ENCODE measurements around the gene DRG1.
"Not testable (repeated sequence)": the region's sequence is repeated elsewhere in the genome, so short reads cannot be mapped to it uniquely, and the experiment has no call there.

DRG1 gene

DNA sequence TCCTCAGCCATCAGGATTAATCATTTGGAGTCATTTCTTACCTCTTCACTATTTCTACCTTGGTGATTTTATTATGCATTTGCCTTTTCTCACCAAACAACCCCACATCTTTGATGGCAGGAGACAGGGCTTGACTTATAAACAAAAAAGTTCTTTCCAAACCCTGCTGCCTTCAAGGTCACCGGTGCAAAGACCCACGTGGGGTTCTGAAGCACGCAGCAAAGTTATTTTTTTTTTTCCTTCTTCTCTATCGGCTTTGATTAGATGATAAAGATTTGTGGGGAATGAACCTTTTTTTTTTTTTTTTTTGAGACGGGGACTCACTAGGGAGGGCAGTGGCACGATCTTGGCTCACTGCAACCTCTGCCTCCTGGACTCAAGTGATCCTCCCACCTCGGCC is 44.1 kb downstream of the DRG1 start:
- no peak for DNase-seq

DNA sequence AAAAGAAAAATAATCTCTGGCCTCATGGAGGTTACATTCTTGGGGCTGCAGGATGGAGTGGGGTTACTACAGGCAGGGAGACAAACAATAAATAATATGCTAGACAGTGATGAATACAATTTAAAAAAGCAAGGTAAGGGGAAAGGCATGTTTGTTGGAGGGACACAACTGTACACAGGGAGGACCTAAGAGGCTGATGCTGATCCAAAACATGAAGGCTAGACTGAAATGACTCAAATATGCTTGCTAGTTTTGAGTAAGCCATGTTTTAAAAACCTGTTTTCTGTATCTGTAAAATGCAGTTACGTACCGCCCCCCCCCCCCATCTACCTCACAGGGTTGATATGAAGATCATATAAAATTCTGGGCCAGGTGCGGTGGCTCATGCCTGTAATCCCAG is 46.2 kb downstream of the DRG1 start:
- DNase-seq: no peak

DNA sequence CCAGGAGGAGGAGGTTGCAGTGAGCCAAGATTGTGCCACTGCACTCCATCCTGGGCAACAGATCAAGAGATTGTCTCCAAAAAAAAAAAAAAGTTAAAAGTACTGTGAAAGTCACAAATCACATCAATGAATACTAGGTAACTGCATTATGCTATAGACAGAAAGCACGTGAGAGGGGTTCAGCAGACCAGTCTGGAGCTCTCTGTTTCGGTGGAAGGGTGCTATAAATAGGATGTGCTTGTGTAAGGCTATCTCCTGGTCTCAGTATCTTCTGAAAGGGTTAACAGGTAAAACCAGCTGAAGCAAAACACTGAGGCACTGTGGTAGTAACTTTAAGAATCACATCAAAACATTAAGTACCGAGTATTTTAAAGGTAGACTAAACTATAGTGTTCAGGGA is 46.8 kb downstream of the DRG1 start:
- DNase-seq: no peak

DNA sequence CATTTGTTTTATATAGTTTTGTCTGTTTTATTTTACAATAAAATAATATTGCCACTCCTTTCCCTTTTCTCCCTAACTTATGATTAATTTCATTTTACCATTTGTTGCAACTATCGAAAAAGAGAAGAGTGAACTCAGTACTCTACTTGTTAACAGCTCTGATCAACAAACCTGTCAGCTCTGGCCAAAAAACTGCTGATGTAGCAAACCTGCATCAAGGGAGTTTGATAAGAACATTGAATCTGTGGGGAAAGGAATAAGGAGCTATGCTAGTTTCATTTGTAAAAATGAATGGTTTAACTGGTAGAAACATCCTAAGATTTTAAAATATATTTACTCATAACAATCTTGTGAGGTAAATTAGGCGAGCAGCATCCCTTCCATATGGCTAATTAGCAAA is 47.4 kb downstream of the DRG1 start:
- DNase-seq: no peak

DNA sequence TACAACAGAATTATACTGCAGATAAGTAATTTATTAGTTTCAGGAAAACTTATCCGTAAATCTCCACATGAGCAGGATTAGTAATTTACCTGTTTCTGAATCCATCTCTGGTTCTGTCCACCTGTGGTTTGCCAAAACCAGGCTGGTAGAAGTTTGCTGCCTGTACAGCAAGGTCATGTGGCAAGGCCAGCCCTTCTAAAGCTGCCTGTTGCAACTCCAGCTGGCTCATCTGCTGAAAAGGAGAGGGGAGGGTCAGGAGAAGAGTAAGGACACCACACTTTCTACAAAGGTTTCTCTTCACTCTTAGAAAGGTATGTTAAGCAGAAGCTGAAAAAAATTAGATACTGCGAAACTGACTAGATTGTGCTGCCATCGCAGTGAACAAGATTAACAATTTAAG is 47.9 kb downstream of the DRG1 start:
- no peak for DNase-seq

DNA sequence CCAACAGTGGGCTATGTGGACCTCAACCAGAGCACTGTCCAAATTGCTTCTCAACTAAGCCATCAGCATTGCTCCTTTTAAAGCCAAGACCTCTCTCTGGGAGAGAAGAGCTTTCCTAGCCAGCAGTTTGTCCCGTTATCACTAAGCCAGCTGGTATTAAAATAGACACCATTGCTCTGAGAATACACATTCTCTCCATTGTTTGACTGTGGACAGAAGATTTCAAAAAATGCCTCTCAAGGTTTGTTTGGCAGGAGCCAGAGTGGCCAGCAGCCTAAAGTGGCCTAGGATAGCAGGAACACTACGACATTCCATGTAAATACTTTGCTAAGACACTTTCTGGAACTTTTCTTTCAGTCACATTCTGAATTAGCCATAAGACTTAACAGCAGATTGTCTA is 49.0 kb downstream of the DRG1 start:
- no peak for DNase-seq

DNA sequence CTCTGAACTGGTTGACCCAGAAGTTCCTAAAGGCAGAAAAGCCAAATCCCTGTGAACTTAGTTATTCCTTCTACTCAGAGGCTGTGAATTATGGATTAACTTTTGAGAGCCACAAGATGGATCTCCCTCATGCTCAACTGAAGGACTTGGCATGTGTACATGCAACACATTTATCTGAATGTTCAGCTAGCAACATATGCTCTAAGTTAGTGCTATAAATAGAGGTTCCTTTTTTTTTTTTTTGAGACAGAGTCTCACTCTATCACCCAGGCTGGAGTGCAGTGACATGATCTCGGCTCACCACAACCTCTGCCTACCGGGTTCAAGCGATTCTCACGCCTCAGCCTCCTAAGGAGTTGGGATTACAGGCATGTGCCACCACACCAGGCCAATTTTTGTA is 50.1 kb downstream of the DRG1 start:
- DNase-seq: no peak

DNA sequence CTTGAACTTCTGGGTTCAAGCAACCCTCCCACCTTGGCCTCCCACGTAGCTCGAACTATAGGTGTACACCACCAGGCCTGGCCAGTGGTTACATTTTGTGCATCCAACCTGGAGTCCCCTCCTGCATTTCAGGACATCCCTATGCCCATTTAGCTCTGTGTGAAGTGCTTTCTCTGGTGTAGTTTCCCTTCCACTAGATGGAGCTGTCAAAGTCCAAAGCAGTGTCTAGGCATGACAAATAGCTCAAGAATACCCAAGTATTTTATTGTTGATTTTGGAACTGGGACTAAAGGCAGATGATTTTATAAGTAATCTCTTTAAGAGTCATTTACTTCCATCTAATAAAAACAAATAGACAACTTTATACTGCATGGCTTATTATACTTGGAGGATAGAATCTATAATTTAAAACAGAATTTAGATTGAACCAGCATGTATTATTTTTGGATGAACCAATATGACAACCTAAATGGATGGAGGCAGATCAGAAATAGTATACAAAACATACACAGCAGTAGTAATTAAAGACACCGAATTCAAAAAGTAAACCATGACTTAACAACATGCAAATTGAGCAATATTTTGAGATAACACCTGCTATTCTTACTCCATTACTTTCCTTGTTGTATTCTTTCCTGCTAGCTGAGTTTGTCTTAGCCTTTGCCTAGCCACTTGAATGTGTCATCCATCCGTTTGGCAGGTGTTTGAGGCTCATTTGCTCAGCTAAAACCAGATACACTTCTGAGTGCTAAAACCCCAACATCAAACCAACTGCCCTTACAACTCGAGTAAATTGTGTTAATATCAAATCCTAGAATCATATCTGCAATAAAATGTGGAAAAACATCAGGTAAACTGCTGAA is 52.5 kb downstream of the DRG1 start:
- no peak for DNase-seq

DNA sequence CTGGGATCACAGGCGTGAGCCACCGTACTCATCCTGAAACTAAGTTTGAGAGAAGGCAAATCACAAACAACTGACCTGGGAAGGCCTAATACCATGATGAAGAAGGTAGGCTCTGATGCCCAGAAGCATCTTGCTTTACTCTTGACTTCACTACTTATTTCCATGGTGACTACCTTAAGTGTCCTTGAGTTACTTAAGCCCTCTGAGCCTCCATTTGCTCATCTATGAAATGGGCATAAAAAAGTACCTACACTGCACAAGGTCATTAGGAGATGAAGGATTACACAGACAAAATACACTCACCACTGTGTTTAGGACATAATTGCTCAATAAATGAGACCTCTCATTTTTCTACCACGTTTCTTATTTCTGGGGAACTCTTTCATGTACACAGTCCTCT is 62.3 kb downstream of the DRG1 start:
- DNase-seq: no peak

DNA sequence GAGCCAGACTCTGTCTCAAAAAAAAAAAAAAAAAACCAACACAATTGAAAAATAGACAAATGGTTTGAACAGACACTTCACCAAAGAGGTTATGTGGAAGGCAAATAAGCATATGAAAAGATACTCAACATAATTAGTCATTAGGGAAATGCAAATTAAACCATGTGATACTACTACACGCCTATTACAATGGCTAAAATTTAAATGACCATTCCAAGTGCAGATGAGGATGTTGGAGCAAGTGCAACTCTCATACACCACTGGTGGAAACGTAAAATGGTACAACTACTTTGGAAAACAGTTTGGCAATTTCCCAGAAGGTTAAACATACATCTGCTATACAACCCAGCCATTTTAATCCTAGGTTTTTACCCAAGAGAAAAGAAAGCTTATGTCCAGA is 65.9 kb downstream of the DRG1 start:
- no peak for DNase-seq

DNA sequence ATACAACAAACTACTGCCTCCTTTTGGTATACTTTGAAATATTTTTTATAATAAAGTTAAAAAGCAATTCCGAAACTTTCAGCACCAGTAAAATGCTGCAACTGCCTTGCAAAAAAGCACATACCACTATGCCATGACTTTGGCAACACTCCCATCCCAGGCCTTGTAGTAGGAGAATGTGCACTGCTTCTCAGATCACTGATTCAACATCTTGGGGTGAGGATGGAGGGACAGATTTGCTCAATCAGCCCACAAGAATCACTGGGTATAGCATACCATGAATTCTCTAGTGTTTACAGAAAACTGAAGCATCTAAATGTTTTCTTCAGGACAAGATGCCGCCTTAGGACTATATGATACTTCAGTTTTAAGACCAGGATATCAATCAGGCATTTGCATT is 75.3 kb downstream of the DRG1 start:
- no peak for DNase-seq

DNA sequence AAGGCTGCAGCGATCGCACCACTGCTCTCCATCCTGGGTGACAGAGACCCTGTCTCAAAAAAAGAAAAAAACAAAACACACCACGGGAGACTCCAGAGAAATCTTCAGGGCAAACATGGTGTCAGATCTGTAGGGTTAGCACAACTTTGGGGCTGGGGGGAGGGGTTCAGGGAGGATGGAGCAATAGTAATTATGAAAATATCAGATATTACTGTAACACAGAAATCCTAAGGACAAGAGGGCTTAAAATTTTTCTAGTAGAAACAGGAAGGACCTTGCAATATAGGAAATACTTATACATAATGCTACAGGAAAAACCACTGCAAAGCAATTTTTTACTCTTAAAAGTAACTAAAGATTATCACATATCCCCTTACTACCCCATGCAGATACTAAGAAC is 76.4 kb downstream of the DRG1 start:
- DNase-seq: no peak

DNA sequence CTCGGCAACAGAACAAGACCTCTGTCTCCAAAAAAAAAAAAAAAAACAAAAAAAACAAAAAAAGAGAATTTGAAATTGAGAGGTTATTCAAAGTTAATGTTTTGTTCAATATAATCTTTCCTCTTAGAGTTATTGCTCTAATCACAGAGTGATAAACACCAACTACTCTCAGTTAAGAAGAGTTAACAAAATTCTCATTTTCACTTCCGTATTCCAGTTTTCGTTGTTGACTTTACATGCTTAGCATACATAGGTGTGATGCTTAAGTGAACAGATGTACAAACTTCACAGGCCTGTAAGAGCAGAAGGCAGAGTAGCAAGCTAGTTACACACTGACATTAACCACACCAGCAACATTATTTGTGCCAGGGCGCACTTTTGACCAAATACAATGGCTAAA is 77.9 kb downstream of the DRG1 start:
- no peak for DNase-seq

DNA sequence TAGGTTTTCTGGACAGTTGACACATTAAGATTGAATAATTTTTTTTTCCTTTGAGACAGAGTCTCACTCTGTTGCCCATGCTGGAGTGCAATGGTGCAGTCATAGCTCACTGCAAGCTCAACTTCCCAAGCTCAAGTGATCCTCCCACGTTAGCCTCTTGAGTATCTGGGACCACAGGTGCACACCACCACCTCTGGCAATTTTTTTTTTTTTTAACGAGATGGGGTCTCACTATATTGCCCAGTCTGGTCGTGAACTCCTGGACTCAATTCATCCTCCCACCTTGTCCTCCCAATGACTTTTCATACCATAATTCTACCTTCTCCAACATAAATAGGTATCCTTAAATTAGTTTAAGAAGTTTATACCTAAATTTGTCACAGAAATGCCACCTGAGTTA is 81.7 kb downstream of the DRG1 start:
- no peak for DNase-seq

DNA sequence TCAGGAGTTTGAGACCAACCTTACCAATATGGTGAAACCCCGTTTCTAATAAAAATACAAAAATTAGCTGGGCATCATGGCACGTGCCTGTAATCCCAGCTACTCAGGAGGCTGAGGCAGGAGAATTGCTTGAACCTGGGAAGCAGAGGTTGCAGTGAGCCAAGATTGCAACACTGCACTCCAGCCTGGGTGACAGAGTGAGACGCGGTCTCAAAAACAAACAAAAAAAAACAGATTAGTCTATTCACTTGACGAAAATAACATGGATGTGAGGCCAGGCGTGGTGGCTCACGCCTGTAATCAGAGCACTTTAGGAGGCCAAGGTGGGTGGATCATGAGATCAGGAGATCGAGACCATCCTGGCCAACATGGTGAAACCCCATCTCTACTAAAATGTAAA is 83.1 kb downstream of the DRG1 start:
- DNase-seq: not testable (repeated sequence)

All from NCI-H1436 (cell line).